Right lobe of liver (tissue), 4 donors: ENCODE data around the gene CACNA2D2.

Source experiments
- CTCF ChIP-seq, 4 donors: fragments of 200-600 bp in 3 of 4; fragments of 450-650 bp in 1 of 4; IDR thresholded peaks; one replicate each; pipeline versions ENCODE4 v1.5.1 to v1.8.0; 2016 to 2022; ENCODE audit warnings: antibody characterized with exemption in 4 of 4, mild to moderate bottlenecking in 2 of 4
- POLR2A ChIP-seq: fragments of 450-650 bp; IDR thresholded peaks from one replicate; pipeline ENCODE4 v1.6.1; 2017; ENCODE audit warnings: antibody characterized with exemption, mild to moderate bottlenecking
- donor health status: DM: no; HTN: no; CAD: no.
- donor health status: DM: no; HTN: no; CAD: no.
- donor health status: DM: no; HTN: yes; CAD: no.

DNA sequence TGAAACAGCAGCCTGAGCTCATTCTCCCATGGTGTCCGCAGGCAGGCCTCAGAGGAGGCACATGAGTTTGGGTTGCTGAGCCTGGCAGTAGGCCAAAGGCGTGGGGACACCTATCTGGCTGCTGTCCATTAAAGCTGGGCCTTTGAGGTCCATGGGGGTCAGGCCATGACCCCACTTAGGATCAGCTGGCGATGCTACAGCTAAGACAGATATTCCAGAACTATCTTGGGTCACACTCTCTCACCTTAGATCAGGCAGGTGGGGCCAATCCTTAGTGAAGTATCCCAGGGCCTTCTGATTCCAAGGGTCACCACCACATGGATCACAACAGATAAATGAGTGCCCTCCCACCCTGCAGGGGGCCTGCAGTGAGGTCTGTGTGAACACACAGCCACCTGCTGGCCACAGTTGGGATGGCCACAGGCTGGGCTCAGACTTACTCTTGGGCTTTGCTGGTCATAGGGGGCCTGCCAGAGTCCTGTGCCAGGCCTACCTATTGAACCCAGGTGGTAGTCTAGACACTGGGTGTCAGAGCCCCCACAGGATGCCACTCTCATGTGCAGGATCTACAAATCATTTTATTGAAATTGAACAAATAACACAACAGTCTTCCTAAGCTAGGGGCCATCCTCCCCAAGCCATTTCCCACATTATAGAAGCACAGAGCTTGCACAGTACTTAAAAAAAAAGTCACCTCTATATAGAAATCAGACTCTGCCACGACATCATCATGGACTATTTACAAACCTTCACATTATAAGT, 178.9 kb downstream of the CACNA2D2 start:
- TF ChIP-seq CTCF (IDR thresholded peaks at IDR 0.05) = peak; percentile 78 to 94 (median 84)
- no peak for TF ChIP-seq POLR2A
